HG03439 (cell line): ENCODE measurements around the gene ABCC6.
"Not testable (repeated sequence)": the region's sequence is repeated elsewhere in the genome, so short reads cannot be mapped to it uniquely, and the experiment has no call there.

ENCODE experiments used
- ATAC-seq: cut with Tn5 transposase; IDR thresholded peaks from one replicate; pipeline ENCODE4 v1.9.1; 2021; ENCODE audit warnings: mild to moderate bottlenecking, moderate library complexity; ENCODE audit not compliant: unreplicated experiment

ABCC6 gene

DNA sequence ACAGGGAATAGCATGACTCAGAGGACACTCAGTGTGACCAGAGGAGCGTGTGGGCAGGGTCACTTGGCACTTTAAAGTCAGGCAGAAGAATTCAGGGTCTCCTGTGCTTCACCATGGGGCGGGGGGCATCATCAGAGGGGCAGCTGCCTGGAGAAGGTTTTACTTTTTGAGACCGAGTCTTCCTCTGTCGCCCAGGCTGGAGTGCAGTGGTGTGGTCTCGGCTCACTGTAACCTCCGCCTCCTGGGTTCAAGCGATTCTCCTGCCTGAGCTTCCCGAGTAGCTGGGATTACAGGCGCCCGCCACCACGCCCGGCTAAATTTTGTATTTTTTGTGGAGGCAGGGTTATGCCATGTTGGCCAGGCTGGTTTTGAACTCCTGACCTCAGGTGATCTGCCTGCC lies 32.3 kb downstream of the ABCC6 start:
- ATAC-seq: not testable (repeated sequence)

DNA sequence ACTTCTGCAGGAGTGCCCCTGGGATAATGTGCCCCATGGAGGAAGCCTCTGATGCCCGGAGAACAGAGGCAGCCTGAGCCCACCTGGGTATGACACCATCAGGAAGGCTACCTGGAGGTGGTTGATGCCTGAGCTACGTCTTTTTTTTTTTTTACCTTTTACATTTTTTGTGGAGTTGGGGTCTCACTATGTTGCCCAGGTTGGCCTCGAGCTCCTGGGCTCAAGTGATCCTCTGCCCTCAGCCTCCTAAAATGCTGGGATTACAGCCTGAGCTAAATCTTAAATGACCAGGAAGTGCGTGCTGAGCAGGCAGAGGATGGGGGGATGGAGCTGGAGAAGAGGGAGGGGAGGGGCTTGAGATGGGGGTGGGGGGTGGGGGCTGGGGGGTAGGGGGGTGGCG lies 32.7 kb downstream of the ABCC6 start:
- no peak for ATAC-seq

DNA sequence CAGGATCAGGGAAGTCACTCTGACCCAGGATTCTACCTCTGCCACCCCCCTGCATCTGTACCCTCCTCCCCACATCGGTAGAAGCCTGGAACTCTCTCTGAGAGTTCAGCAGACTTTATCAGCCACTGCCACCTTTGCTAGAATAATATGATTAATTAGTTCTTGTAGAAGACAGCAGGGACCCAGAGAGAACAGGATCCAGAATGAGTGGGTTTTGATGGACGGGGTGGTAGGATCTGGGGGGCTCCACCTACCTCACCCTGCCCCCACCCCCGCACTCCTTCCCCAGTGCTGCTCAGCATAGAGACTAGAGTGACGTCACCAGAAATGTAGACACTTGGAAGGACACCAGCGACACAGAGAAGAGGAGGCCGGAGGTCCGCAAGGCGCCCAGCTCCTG lies 33.5 kb downstream of the ABCC6 start:
- ATAC-seq: no peak

DNA sequence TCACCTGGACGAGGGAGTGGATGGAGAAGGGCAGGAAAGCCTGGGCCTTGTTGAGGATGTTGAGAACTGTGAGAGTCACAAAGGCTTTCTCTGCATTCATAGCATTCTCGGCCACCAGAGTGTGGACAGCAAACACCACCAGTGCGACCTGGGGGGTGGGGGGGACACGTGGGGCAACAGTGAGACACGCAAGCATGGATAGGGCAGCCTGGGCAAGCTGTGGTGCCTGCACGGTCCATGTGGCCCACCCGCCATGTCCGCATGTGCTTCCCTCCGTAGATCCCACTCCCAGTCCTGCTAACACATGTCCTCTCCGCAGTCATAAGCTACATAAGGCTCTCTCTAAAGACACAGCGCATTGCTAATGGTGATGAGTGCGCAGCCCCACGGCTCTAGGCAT lies 34.5 kb downstream of the ABCC6 start:
- no peak for ATAC-seq

DNA sequence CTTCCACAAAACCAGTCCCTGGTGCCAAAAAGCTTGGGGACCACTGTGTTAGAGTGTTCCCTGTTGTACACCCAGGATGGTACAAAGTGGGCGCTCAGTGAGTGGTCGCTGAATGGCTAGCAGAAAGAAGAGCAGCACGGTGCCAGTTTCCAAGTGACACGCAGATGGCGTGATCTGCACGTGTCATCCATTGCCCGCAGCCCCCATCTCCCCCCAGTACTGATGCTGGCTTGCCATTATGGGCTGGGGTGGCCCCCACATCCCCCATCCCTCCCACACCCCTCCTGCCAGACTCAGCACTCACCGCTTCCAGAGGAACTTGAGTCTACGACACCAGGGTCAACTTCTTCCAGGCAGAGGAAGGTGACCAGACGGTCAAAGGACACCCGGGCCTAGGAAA lies 36.5 kb downstream of the ABCC6 start:
- ATAC-seq: no peak

DNA sequence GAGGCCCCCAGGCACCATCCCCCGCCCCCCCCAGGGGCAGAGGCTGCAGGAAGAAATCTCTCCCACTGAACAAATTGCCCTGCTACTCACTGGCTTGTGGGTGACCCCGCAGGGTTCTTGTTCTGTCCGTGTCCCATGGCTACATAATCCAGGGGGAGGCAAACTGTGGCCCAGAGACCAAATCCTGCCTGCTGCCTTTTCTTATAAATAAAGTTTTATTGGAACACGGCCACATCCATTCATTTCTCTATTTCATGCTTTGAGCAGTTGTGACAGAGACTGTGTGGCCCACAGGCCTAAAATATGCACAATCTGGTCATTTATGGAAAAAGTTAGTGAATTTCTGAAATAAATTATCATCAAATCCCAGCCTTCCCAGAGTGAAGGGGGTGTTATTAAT lies 38.2 kb downstream of the ABCC6 start:
- no peak for ATAC-seq

DNA sequence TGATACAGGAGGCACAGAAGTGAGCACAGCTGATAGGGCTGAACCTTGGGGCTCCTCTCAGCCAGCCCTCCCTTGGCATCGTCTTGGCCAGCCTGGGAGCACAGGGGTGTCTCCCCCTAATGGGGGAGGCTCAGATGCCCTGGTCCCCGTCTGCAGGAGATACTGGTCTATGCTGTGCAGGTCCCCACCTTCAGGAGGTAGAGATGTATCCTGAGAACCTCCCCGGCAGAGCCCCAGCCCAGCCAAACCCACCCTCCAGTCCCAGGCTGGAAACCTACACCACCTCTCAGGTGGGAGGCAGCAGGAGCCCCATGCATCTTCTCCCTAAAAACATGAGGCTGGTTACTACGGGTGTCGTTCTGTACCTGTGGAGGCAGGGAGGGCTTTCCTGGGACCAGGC lies 38.7 kb downstream of the ABCC6 start:
- ATAC-seq: no peak

DNA sequence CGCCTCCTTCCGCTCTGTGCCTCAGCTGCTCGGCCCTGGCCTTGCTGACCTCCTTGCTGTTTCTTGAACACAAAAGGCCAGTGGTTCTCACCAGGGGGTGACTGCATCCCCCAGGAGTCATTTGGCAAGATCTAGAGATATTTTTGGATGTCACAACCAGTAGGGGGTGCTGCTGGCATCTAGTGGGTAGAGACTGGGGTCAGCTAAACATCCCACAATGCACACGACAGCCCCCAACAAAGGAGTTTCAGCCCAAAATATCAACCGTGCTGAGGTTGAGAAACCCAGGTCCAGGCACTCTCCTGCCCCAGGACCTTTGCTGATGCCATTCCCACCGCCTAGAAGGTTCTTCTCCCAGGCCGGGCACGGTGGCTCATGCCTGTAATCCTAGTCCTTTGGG lies 39.7 kb downstream of the ABCC6 start:
- ATAC-seq: no peak

DNA sequence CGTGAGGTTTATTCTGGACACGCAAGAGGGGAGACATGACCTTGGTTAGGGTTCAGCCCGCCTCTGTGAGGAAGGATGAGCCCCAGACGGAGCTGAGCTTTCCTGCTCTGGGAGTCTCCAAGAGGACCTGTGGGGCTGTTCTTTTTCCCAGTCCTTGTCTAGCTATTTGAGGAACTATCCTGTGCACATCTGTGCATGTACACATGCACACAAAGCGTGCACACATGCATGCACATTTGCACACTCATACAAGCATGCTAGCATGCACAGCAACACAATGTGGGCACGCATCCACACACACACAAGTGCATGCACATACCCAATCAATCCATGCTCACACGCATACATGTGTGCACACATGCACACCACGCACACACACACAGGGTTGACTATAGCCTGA lies 40.4 kb downstream of the ABCC6 start:
- ATAC-seq: no peak

DNA sequence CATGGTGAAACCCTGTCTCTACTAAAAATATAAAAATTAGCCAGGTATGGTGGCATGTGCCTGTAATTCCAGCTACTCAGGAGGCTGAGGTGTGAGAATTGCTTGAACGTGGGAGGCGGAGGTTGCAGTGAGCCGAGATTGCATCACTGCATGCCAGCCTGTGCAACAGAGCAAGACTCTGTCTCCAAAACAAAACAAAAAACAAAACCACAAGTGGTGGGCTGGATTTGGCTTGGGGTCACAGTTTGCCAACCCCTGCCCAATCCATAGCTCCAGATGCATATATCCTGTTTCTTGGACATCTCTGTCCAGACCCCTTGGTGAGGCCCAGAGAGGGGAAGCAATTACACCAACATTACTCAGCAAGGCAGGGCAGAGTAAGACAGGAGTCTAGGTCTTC lies 41.5 kb downstream of the ABCC6 start:
- ATAC-seq: not testable (repeated sequence)

DNA sequence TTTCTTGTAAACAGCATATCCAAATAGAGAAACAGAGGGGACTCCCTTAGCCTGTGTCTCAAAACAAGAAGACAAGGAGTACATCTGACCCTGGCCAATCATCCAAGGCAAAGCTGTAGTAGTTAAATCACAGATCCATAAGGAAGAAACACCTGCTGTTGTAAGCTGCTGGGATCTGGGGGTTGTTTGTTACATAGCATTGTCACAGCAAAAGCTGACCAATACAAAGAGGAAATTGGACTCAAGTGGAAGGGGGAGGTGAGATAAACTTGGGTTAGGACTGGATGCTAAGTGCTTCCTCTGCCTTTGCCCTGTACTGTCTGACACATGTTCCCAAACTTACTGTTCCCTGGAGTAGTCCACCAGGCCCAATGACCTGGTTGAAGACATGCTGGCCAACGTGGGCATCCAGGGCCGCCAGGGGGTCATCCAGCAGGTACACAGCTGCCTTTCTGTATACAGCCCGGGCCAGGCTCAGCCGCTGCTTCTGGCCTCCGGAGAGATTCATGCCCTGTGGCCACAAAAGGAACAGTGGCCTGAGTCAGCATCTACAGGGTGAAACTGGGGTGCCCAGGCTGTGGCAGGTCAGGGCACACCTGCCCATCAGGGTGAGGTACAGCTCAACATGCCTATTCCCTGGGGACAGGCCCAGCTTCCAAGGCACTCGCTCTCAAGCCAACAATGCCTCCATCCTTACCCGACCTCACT lies 44.7 kb downstream of the ABCC6 start:
- no peak for ATAC-seq

DNA sequence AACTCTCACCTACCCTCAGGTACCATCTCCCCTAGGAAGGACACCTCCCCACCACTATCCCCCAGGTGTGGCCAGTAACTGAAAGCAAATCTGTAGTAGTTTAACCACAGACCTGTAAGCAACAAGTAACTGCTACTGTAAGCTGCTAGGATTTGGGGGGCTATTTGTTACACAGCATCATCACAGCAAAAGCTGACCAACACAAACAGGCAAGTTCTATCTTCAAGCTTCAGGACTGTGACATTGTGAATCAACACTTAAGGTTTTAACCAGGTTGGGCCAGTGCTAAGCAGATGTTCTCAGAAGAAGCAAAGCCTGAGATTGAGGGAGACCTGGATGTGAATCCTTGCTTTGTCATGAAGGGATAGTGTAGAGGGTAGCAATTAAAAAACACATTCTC lies 47.0 kb downstream of the ABCC6 start:
- ATAC-seq: no peak

DNA sequence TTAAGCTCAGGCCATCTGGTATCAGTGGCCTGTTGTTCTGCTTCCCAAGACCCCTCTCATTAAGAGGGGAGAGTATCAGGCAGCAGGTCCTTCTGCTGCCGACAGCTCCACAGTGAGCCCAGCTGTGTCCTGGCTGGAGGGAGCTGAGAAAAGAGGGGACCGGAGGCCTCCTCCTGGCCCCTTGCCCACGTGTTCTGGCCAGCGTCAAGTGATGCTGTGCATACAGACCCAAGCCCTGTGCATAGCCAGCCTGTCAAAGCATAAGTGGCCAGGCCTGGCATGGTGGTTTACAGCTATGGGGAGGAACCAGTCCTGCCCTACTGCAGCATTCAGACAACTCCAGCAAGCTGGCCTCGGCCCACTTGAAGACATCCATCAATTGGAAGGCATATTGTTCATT lies 48.0 kb downstream of the ABCC6 start:
- no peak for ATAC-seq

DNA sequence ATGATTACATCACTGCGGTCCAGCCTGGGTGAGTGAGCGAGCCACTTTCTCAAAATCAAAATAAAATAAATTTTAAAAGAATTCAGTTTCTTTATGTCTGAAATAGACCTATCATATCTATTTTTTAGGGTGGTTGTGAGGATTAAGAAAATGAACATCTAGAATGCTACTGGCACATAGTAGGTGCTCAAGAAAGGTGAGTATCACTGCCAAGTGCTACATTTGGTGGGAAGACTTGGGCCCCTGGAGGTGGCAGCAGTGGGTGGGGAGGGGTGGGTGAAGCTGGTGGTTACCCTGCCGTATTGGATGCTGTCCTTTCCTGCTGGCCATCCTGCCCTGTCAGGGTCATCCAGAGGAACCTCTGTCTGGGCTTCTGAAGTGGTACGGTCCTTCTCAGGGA lies 50.3 kb downstream of the ABCC6 start:
- ATAC-seq: no peak

DNA sequence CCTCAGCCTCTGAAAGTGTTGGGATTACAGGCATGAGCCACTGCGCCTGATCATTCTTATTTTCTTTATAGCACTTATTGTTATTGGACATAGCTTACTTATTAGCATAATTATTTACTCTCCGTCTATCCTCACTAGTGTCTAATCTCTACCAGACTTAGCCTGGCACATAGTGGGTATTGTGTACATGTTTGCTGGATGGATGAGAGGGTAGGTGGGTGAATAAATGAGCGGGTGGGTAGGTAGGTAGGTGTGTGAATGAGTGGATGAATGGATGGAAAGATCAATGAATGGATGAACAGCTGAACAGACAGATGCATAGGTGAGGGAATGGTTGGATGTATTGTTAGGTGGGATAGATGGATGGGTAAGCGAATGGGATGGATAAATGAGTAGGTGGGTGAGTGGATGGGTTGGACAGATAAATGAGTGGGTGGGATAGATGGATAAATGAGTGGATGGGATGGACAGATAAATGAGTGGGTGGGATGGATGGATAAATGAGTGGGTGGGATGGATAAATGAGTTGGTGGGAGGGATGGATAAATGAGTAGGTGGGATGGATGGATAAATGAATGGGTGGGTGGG lies 51.9 kb downstream of the ABCC6 start:
- ATAC-seq: no peak

DNA sequence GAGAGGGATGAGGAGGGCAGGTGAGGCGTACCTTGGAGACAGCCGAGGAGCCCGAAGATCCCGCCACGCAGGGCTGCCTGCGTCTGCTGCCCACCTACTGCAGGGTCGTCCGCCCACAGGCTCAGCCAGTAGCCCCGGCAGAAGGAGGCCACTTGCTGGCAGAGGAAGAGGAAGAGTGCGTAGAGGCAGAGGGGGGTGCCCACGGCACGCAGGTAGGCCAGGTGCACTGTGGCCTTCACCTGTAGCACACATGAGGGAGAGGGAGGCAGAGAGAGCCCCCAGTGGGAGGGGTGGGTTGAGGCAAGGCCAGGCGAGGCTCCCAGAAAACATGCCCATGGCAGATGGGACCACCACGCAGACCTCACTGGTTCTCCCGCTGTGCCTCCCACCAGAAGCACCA lies 53.7 kb downstream of the ABCC6 start:
- no peak for ATAC-seq

DNA sequence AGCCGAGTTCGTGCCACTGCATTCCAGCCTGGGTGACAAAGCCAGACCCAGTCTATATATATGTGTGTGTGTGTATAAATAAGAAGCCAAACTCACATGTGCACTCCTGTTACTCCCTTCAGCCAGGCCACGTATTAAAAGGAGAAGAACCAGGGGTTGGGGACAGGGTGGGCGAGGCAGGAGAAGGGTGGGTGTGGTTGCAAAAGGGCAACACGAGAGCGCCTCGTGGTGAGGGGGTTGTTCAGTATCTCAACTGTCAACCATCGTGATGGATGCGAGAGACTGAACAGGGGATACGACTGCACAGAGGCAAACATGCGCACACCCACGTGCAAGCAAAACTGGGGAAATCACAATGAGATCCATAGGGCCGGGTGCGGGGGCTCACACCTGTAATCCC lies 54.9 kb downstream of the ABCC6 start:
- no peak for ATAC-seq

DNA sequence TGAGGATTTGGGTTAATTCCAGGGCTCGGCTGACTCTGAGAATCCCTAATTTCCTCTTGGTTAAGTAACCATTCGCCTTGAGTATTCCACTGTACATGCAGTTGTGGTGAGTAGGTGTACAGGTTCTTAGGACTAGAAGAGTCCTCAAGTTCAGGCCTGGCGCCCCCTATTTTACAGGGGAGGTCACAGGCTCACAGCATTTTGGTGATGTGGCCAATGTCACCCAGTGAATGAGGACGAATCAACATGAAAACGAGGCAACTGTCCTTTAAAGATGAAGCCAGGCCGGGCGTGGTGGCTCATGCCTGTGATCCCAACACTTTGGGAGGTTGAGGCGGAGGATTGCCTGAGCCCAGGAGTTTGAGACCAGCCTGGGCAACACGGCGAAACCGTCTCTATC lies 55.4 kb downstream of the ABCC6 start:
- ATAC-seq: no peak

DNA sequence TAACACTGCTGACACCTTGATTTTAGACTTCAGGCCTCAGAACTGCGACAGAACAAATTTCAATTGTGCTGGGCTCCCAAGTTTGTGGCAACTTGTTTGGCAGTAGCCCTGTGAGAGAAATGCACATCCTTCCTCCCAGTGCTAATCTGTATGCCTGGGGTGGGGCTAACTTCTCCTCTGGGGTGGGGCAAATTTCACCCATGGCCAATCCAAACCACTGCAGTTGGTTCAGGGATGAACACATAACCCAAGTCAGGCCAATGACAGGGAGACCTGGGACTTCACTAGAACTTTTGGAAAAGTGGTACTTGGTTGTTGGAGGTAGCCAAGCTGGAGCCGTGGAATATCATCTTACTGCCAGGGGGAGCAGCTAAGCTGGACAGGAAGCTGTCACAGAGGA lies 56.3 kb downstream of the ABCC6 start:
- ATAC-seq: no peak

DNA sequence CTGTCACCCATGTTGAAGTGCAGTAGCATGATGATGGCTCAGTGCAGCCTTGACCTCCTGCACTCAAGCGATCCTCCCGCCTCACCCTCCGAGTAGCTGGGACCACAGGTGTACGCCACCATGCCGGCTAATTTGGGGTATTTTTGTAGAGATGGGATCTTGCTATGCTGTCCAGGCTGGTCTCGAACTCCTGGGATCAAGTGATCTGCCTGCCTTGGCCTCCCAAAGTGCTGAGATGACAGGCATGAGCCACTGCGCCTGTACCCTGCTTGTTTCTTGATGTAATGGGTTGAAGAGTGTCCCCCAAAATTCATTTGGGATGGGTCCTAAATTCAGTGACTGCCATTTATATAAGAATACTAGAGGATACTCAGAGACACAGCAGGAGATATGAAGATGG lies 57.2 kb downstream of the ABCC6 start:
- no peak for ATAC-seq

DNA sequence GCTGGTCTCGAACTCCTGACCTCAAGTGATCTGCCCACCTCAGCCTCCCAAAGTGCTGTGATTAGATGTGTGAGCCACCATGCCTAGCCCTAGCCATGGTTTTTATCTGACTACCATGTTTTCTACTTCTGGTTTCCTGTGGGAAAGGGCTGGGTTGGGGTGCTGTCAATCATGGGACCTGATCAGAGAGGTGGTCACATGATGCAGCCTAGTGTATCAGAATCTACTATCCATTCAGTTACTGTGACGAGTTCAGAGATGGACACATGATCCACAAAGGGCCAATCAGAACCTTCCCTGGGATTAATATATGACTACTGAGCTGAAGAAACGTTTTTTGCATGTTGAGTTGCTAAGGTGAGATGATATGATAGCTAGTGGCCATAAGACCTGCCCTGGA lies 59.1 kb downstream of the ABCC6 start:
- ATAC-seq: no peak

DNA sequence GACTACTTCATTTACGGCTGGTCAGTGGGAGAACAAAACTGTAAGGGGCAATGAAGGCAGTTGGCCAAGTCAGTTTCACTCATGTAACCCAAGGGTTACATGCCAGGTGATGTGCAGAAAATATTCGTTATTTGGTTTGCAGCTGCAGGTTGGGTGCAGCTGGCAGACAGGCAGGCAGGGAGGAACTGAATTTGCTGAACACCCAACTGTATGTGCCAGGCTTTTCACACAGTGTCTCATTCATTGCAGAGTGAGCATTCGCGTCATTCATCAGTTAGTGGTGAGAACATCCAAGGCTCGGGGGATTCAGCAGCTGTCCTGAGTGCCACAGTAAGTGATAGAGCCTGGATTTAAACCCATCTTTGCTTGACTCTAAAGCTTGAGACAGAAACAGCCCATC lies 59.7 kb downstream of the ABCC6 start:
- no peak for ATAC-seq

DNA sequence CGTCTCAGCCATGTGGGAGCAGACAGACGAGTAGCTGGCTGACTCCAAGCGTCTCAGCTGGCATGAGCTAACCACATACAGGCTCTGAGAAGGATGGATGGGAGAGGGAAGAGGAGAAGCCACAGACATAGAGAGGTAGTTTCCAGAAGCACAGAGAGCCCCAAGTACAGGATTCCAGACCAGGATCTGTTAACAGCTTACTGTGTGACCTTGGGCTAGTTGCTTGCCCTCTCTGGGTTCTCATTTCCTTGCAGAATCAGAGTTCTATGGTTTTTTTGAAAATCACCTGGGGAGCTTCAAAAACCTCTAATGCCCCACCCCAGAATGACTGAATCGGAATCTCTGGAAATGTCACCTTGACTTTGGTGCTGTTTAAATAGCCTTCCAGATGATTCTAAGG lies 60.2 kb downstream of the ABCC6 start:
- ATAC-seq: no peak
